ENCODE measurements around the gene SPRTN. TPM values are rescaled to one million over a fixed set of nuclear protein-coding genes. Genes with fewer than 3 reads are reported as not detected.

SPRTN gene
- total and polyA plus RNA-seq, 2 experiments from 2014 or later = 9.1 to 25.0 TPM

- Histone ChIP-seq H3K4me1 (ENCODE audit: insufficient read depth) (no peaks in the 10 kb centered on the region), H3K36me3 (ENCODE audit: insufficient read depth) (no peaks in the 10 kb centered on the region), H2AFZ (no peak overlapping the region), H4K20me1 (replicated peaks; ENCODE audit: insufficient read depth) (no peaks in the 10 kb centered on the region), H3K9me2 (ENCODE audit: insufficient read depth) (no peaks in the 10 kb centered on the region), H3K27ac (ENCODE audit: low read depth) (no peak overlapping the region), H3K4me3 (no peak overlapping the region), H3F3A (replicated peaks; ENCODE audit: low read depth) (no peaks in the 10 kb centered on the region), H3K4me2 (no peak overlapping the region), H3K79me2 (replicated peaks; ENCODE audit: insufficient read depth) (no peaks in the 10 kb centered on the region), H3K27me3 (ENCODE audit: insufficient read depth) (no peaks in the 10 kb centered on the region)
- Mint-ChIP-seq H3K27ac (no peak overlapping the region), H3K4me1 (peaks cover 3% of the 10 kb centered on the region; the same call in 2 of the 3 replicates), H3K36me3 (ENCODE audit: low read depth) (no peaks in the 10 kb centered on the region), H3K27me3 (ENCODE audit: insufficient read depth, low read depth, poor library complexity) (no peaks in the 10 kb centered on the region), H3K9me3 (no peaks in the 10 kb centered on the region), H3K4me3 (no peak overlapping the region)
- no peak for DNase-seq (ENCODE audit: low spot score)
- TF ChIP-seq STAT1 (IDR thresholded peaks at IDR 0.05; ENCODE audit: unreplicated experiment) = no peak
- no peak for TF ChIP-seq ZNF331 (CRISPR knock-in tag; IDR thresholded peaks at IDR 0.05; ENCODE audit: low read depth)
- no peak for TF ChIP-seq ZNF462 (CRISPR knock-in tag; IDR thresholded peaks at IDR 0.05)
- no peak for TF ChIP-seq EZH2 (IDR thresholded peaks at IDR 0.05; ENCODE audit: low read depth, unreplicated experiment)
- TF ChIP-seq EZH2phosphoT487 (IDR thresholded peaks at IDR 0.05; ENCODE audit: unreplicated experiment) = no peak
- no peak for TF ChIP-seq CREB1 (CRISPR knock-in tag; IDR thresholded peaks at IDR 0.05; ENCODE audit: low read depth)
- no peak for TF ChIP-seq NANOG (IDR thresholded peaks at IDR 0.05; ENCODE audit: borderline replicate concordance)
- no peak for TF ChIP-seq POLR2AphosphoS5 (IDR thresholded peaks at IDR 0.05; ENCODE audit: low read depth)
- no peak for ATAC-seq
Measured at GRCh38 chr1:231383159-231383860, 45.2 kb downstream of the SPRTN start.
